Measurements from ENCODE around the gene ALK.

DNA sequence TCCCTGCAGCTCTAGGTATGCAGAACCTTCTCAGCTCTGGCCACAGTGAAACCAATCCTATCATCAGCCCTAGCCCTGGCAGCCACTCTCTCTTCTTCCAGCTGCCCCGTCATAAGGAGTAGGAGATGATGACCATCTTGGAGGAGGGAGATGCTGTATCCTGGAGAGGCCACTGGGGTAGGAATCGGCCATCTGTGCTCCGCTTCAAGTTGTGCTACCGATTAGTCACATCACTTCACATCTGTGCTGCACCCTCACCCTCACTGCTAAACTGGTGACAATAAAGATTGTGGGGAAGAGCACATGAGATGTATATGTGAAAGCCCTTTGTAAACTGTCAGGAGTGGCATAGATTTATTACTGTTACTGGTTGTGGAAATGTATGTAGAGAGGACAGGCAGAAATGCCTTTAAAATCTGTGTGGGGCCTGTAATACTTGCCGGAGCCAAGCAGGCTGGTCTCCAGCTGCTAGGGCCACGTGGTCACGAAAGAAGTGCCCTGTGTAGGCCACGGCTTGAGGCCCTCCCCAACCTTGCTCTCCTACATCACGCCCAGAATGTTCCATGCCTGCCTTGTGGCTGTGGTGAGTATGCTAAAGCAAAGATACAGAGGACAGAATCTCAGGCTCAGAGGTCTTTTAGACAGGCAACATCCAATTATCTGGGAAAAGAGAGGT lies 569.3 kb downstream of the ALK start:
- no peak for TF ChIP-seq CEBPB (IDR thresholded peaks at IDR 0.05)
- TF ChIP-seq, protein P1, sequence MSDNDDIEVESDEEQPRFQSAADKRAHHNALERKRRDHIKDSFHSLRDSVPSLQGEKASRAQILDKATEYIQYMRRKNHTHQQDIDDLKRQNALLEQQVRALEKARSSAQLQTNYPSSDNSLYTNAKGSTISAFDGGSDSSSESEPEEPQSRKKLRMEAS (IDR thresholded peaks at IDR 0.05): no peak
- TF ChIP-seq YY1 (IDR thresholded peaks at IDR 0.05; ENCODE audit: low read depth): no peak
- TF ChIP-seq RAD21 (IDR thresholded peaks at IDR 0.05; ENCODE audit: low read depth): no peak
- no peak for TF ChIP-seq TEAD4 (IDR thresholded peaks at IDR 0.05)
- no peak for TF ChIP-seq NFIC (IDR thresholded peaks at IDR 0.05)
- TF ChIP-seq EP300 (IDR thresholded peaks at IDR 0.05; ENCODE audit: borderline replicate concordance): no peak
- no peak for TF ChIP-seq CREB1 (IDR thresholded peaks at IDR 0.05; ENCODE audit: low read depth)
- no peak for TF ChIP-seq TAF1 (IDR thresholded peaks at IDR 0.05; ENCODE audit: low read depth)
- TF ChIP-seq, protein P2, sequence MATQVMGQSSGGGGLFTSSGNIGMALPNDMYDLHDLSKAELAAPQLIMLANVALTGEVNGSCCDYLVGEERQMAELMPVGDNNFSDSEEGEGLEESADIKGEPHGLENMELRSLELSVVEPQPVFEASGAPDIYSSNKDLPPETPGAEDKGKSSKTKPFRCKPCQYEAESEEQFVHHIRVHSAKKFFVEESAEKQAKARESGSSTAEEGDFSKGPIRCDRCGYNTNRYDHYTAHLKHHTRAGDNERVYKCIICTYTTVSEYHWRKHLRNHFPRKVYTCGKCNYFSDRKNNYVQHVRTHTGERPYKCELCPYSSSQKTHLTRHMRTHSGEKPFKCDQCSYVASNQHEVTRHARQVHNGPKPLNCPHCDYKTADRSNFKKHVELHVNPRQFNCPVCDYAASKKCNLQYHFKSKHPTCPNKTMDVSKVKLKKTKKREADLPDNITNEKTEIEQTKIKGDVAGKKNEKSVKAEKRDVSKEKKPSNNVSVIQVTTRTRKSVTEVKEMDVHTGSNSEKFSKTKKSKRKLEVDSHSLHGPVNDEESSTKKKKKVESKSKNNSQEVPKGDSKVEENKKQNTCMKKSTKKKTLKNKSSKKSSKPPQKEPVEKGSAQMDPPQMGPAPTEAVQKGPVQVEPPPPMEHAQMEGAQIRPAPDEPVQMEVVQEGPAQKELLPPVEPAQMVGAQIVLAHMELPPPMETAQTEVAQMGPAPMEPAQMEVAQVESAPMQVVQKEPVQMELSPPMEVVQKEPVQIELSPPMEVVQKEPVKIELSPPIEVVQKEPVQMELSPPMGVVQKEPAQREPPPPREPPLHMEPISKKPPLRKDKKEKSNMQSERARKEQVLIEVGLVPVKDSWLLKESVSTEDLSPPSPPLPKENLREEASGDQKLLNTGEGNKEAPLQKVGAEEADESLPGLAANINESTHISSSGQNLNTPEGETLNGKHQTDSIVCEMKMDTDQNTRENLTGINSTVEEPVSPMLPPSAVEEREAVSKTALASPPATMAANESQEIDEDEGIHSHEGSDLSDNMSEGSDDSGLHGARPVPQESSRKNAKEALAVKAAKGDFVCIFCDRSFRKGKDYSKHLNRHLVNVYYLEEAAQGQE (IDR thresholded peaks at IDR 0.05; ENCODE audit: low read depth): no peak

Measured in Ishikawa (cell line).